H9 (cell line): ENCODE results near the gene TAS2R30. TPM values are rescaled to one million over a fixed set of nuclear protein-coding genes. Genes with fewer than 3 reads are reported as not detected.

Source experiments
- DNase-seq: peaks from one replicate; pipeline ENCODE4 v3.0.0-alpha.2; 2017
- H2AFZ ChIP-seq: one replicate; pipeline ENCODE4 v1.6.1; 2013; ENCODE audit warnings: mild to moderate bottlenecking, low read length, control low read depth, moderate library complexity
- H2AK5ac ChIP-seq: 2 replicates; pipeline ENCODE4 v1.6.1; 2013; ENCODE audit warnings: low read length, control low read depth, mixed read lengths; ENCODE audit not compliant: insufficient read length
- H2BK120ac ChIP-seq: one replicate; pipeline ENCODE4 v1.6.1; 2013; ENCODE audit warnings: low read depth, mild to moderate bottlenecking, low read length, control low read depth, inconsistent platforms; ENCODE audit not compliant: poor library complexity, severe bottlenecking
- H2BK12ac ChIP-seq: 2 replicates; pipeline ENCODE4 v1.6.1; 2013; ENCODE audit warnings: low read length, control low read depth, mixed read lengths, low read depth; ENCODE audit not compliant: insufficient read length
- H2BK15ac ChIP-seq: 2 replicates; pipeline ENCODE4 v1.6.1; 2013; ENCODE audit warnings: low read depth, low read length, control low read depth
- H2BK20ac ChIP-seq: one replicate; pipeline ENCODE4 v1.6.1; 2013; ENCODE audit warnings: low read depth, mild to moderate bottlenecking, low read length, control low read depth, inconsistent platforms; ENCODE audit not compliant: poor library complexity, severe bottlenecking
- H2BK5ac ChIP-seq: 2 replicates; pipeline ENCODE4 v1.6.1; 2013; ENCODE audit warnings: low read length, control low read depth, mixed read lengths; ENCODE audit not compliant: insufficient read length
- H3K14ac ChIP-seq: 2 replicates; pipeline ENCODE4 v1.6.1; 2013; ENCODE audit warnings: low read length, control low read depth; ENCODE audit not compliant: insufficient read depth
- H3K18ac ChIP-seq: 2 replicates; pipeline ENCODE4 v1.6.1; 2013; ENCODE audit warnings: low read depth, mild to moderate bottlenecking, mixed read lengths, low read length, control low read depth; ENCODE audit not compliant: insufficient read length
- H3K23ac ChIP-seq: 2 replicates; pipeline ENCODE4 v1.6.1; 2013; ENCODE audit warnings: low read length, control low read depth, mixed read lengths, low read depth; ENCODE audit not compliant: insufficient read length
- H3K23me2 ChIP-seq: 2 replicates; pipeline ENCODE4 v1.6.1; 2013; ENCODE audit warnings: low read depth, mild to moderate bottlenecking, mixed read lengths, low read length, control low read depth; ENCODE audit not compliant: insufficient read length, poor library complexity, severe bottlenecking
- H3K27ac ChIP-seq: 2 replicates; pipeline ENCODE4 v1.5.1; 2013; ENCODE audit warnings: low read length, control low read depth, mixed read lengths, low read depth; ENCODE audit not compliant: insufficient read length
- H3K27me3 ChIP-seq: 2 replicates; pipeline ENCODE4 v1.6.1; 2013; ENCODE audit warnings: low read length, control low read depth, inconsistent platforms; ENCODE audit not compliant: insufficient read depth
- H3K4ac ChIP-seq: 2 replicates; pipeline ENCODE4 v1.6.1; 2013; ENCODE audit warnings: low read depth, mild to moderate bottlenecking, control low read depth, inconsistent platforms, low read length, moderate library complexity
- H3K4me1 ChIP-seq: 2 replicates; pipeline ENCODE4 v1.6.1; 2013; ENCODE audit warnings: low read length, control low read depth, inconsistent platforms; ENCODE audit not compliant: insufficient read depth
- H3K4me2 ChIP-seq: 2 replicates; pipeline ENCODE4 v1.6.1; 2013; ENCODE audit warnings: low read length, control low read depth, mixed read lengths; ENCODE audit not compliant: insufficient read length, insufficient read depth
- H3K56ac ChIP-seq: 2 replicates; pipeline ENCODE4 v1.6.1; 2013; ENCODE audit warnings: low read depth, mild to moderate bottlenecking, mixed read lengths, low read length, control low read depth; ENCODE audit not compliant: insufficient read length
- H3K79me1 ChIP-seq: 2 replicates; pipeline ENCODE4 v1.6.1; 2013; ENCODE audit warnings: low read depth, mild to moderate bottlenecking, moderate library complexity, low read length, control low read depth, inconsistent platforms; ENCODE audit not compliant: insufficient read depth, poor library complexity, severe bottlenecking
- H3K79me2 ChIP-seq: 2 replicates; pipeline ENCODE4 v1.6.1; 2013; ENCODE audit warnings: low read length, control low read depth, inconsistent platforms; ENCODE audit not compliant: insufficient read depth
- H3K9ac ChIP-seq: 2 replicates; pipeline ENCODE4 v1.6.1; 2013; ENCODE audit warnings: low read length, control low read depth, mixed read lengths; ENCODE audit not compliant: insufficient read length; ENCODE audit errors: extremely low read depth
- H3K9me3 ChIP-seq: one replicate; pipeline ENCODE4 v1.6.1; 2013; ENCODE audit warnings: low read depth, low read length, inconsistent platforms; ENCODE audit not compliant: control insufficient read depth
- H3T11ph ChIP-seq: one replicate; pipeline ENCODE4 v1.6.1; 2013; ENCODE audit warnings: mild to moderate bottlenecking, low read length, control low read depth, inconsistent platforms
- H4K20me1 ChIP-seq: one replicate; pipeline ENCODE4 v1.6.1; 2013; ENCODE audit not compliant: control insufficient read depth, insufficient read length, insufficient read depth
- H4K5ac ChIP-seq: 2 replicates; pipeline ENCODE4 v1.6.1; 2013; ENCODE audit warnings: low read depth, mild to moderate bottlenecking, mixed read lengths, low read length, control low read depth; ENCODE audit not compliant: insufficient read length
- H4K8ac ChIP-seq: replicated peaks from 2 replicates; pipeline ENCODE4 v1.6.1; 2013; ENCODE audit warnings: low read length, control low read depth, mixed read lengths, low read depth; ENCODE audit not compliant: insufficient read length
- H4K91ac ChIP-seq: 2 replicates; pipeline ENCODE4 v1.6.1; 2013; ENCODE audit warnings: low read depth, mild to moderate bottlenecking, moderate library complexity, mixed read lengths, low read length, control low read depth; ENCODE audit not compliant: insufficient read length
- H3K27ac Mint-ChIP-seq, 3 experiments: 2 replicates in 2 of 3; 3 replicates in 1 of 3; pipeline ENCODE4 v1.8.0; 2020 to 2021; ENCODE audit warnings: mixed read lengths in 3 of 3, mild to moderate bottlenecking in 1 of 3, moderate library complexity in 1 of 3
- H3K27me3 Mint-ChIP-seq: 2 replicates; pipeline ENCODE4 v1.8.0; 2021; ENCODE audit warnings: low read depth, mild to moderate bottlenecking, moderate library complexity, mixed read lengths
- H3K36me3 Mint-ChIP-seq, 3 experiments: 2 replicates in 2 of 3; 3 replicates in 1 of 3; pipeline ENCODE4 v1.8.0; 2020 to 2021; ENCODE audit warnings: low read depth in 3 of 3, mixed read lengths in 3 of 3; ENCODE audit not compliant: insufficient read depth in 1 of 3
- H3K4me1 Mint-ChIP-seq, 2 experiments: 2 replicates each; pipeline ENCODE4 v1.8.0; 2020; ENCODE audit warnings: mixed read lengths in 2 of 2
- H3K4me3 Mint-ChIP-seq, 2 experiments: 2 replicates in 1 of 2; 3 replicates in 1 of 2; pipeline ENCODE4 v1.8.0; 2020 to 2021; ENCODE audit warnings: mild to moderate bottlenecking in 2 of 2, mixed read lengths in 2 of 2, moderate library complexity in 1 of 2
- H3K9me3 Mint-ChIP-seq, 2 experiments: 2 replicates in 1 of 2; 3 replicates in 1 of 2; pipeline ENCODE4 v1.8.0; 2020; ENCODE audit warnings: mild to moderate bottlenecking in 2 of 2, mixed read lengths in 2 of 2, moderate library complexity in 1 of 2
- CTCF ChIP-seq: fragments of 200-600 bp; sonication (generic); conservative IDR thresholded peaks from 3 replicates; pipeline ENCODE4 v1.8.0; 2021; ENCODE audit warnings: antibody characterized with exemption, mild to moderate bottlenecking
- WGBS: extraction: QIAGEN DNeasy Blood & Tissue Kit; methylation state at CpG from one replicate; pipeline ENCODE4 v1.1.7; 2013; ENCODE audit warnings: missing lambda C conversion rate, low lambda C conversion rate, mixed read lengths; ENCODE audit not compliant: insufficient read length; ENCODE audit errors: extremely low coverage; 5-methylcytosine and 5-hydroxymethylcytosine counted together
- total RNA-seq: library from RNA; stranded (reverse); gene quantifications from 2 replicates; pipeline ENCODE4 v1.2.1, GENCODE V29; 2021

TAS2R30 gene
- total RNA-seq, 1 experiment from 2014 or later = 2.0 TPM

DNA sequence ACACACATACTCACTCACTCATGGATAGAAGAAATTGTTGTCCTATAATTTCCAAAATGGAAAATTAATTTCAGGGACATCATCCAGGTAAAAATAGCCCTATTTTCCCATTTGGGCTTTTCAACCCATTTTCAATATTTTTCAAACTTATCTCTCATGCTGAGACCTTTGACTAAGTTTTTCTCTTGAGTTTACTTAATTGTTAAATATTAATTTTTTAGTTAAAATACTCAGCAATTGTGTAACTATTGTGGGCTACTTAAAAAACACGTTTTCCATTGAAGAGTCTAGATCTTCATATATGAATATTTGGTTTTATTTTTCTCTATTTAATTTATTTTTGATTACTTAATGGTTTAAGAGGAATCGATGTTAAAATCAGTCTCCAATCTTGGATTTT lies 28.2 kb downstream of the TAS2R30 start:
- H2AFZ ChIP-seq = no peak overlapping the region
- peaks cover 57 to 70% (median 57%) of the 10 kb centered on the region in 3 experiments for H3K36me3 Mint-ChIP-seq
- H3K9me3 Mint-ChIP-seq = peaks cover 12 to 26% of the 10 kb centered on the region in 2 experiments
- no peak overlapping the region for H2BK15ac ChIP-seq
- no peak overlapping the region for H3K9ac ChIP-seq
- H3K9me3 ChIP-seq = no peaks in the 10 kb centered on the region
- H3K27ac Mint-ChIP-seq = no peak overlapping the region
- TF ChIP-seq CTCF = no peak
- H3K14ac ChIP-seq = no peak overlapping the region
- WGBS = no CpG with 5 or more reads among the region's 2 CpGs
- no peaks in the 10 kb centered on the region; the same call in 1 of the 2 replicates for H3K79me2 ChIP-seq
- no peaks in the 10 kb centered on the region for H3K27me3 ChIP-seq
- H3K23me2 ChIP-seq = no peaks in the 10 kb centered on the region
- peaks cover 0 to 2% of the 10 kb centered on the region in 2 experiments; a peak in 2 of 4 replicates for H3K4me1 Mint-ChIP-seq
- H3K18ac ChIP-seq = no peak overlapping the region
- H2AK5ac ChIP-seq = no peak overlapping the region
- no peak overlapping the region for H2BK12ac ChIP-seq
- H4K8ac ChIP-seq = no peak overlapping the region
- no peaks in the 10 kb centered on the region for H4K20me1 ChIP-seq
- H3T11ph ChIP-seq = no peak overlapping the region
- H3K4me3 Mint-ChIP-seq = no peak overlapping the region
- no peak overlapping the region for H4K91ac ChIP-seq
- H4K5ac ChIP-seq = no peak overlapping the region
- H2BK20ac ChIP-seq = no peak overlapping the region
- no peak overlapping the region for H3K23ac ChIP-seq
- H3K79me1 ChIP-seq = no peaks in the 10 kb centered on the region
- H3K56ac ChIP-seq = no peak overlapping the region
- H3K4me1 ChIP-seq = no peaks in the 10 kb centered on the region
- DNase-seq = no peak
- H3K27ac ChIP-seq = no peak overlapping the region
- H3K4me2 ChIP-seq = no peak overlapping the region
- no peak overlapping the region for H2BK120ac ChIP-seq
- no peaks in the 10 kb centered on the region for H3K27me3 Mint-ChIP-seq
- H3K4ac ChIP-seq = no peak overlapping the region
- no peak overlapping the region for H2BK5ac ChIP-seq
